T-helper 1 cell treated with Interleukin-12 subunit alpha and Interleukin-12 subunit beta and Interleukin-4 antibody, amounts not matched to agents 30 ng/mL and 1 ng/mL, for 36 hours (primary cell): ENCODE results near the gene BLOC1S2. TPM values are rescaled to one million over a fixed set of nuclear protein-coding genes. Genes with fewer than 3 reads are reported as not detected.
"Not testable (repeated sequence)": the region's sequence is repeated elsewhere in the genome, so short reads cannot be mapped to it uniquely, and the experiment has no call there.

Source experiments
- intact Hi-C: fragments of 100-400 bp; cut with micrococcal nuclease; formaldehyde crosslinking; loops from one replicate; pipeline ENCODE4 v1.15.1; 2024
- total RNA-seq: library from RNA; stranded (reverse); gene quantifications from 2 replicates; pipeline ENCODE4 v1.2.3, GENCODE V29; 2022

The BLOC1S2 gene
- total RNA-seq, result 56.3 and 63.2 TPM in 2 replicates

- intact Hi-C loops, result loop anchor here (1.0 to 5.0 kb wide), 11 partner anchors 19 to 626 kb away; partner anchors contain the start of genes CHUK, CWF19L1, ERLIN1 and HIF1AN
Measured at GRCh38 chr10:100286051-100287033, at the start of gene BLOC1S2. TSS of gene BLOC1S2 (minus strand) at chr10:100286680. CDS start at chr10:100286659, 21 bp downstream.

GRCh38 chr10:100334762-100335161 lies 48.3 kb upstream of the BLOC1S2 start:
- intact Hi-C loops, result loop anchor here (5.0 kb wide), 2 partner anchors 38 to 487 kb away; no protein-coding TSS in a partner anchor

GRCh38 chr10:100333661-100334440 lies 47.4 kb upstream of the BLOC1S2 start:
- intact Hi-C loops, result no loop called here

- intact Hi-C loops, result no loop called here
Measured at GRCh38 chr10:100333106-100333505, 46.6 kb upstream of the BLOC1S2 start.

- intact Hi-C loops, result no loop called here
Measured at GRCh38 chr10:100330079-100330478, 43.6 kb upstream of the BLOC1S2 start, which contains the start of gene PKD2L1. TSS of gene PKD2L1 (minus strand) at chr10:100330228. CDS start at chr10:100330103, 125 bp downstream.

- intact Hi-C loops, result no loop called here
Measured at GRCh38 chr10:100328198-100328597, 41.7 kb upstream of the BLOC1S2 start.

- intact Hi-C loops, result loop anchor here (1.0 to 2.0 kb wide), 3 partner anchors 20 to 41 kb away; partner anchors contain the start of genes BLOC1S2 and SCD
Measured at GRCh38 chr10:100327718-100328009, 41.2 kb upstream of the BLOC1S2 start.

- intact Hi-C loops, result loop anchor here (1.0 to 2.0 kb wide), 3 partner anchors 20 to 40 kb away; partner anchors contain the start of genes BLOC1S2 and SCD
Measured at GRCh38 chr10:100327007-100327717, 40.7 kb upstream of the BLOC1S2 start.

- intact Hi-C loops, result no loop called here
Measured at GRCh38 chr10:100325158-100325557, 38.7 kb upstream of the BLOC1S2 start.

GRCh38 chr10:100319707-100320402 lies 33.4 kb upstream of the BLOC1S2 start:
- intact Hi-C loops, result no loop called here

GRCh38 chr10:100318207-100318606 lies 31.7 kb upstream of the BLOC1S2 start:
- intact Hi-C loops, result no loop called here

GRCh38 chr10:100315615-100316014 lies 29.1 kb upstream of the BLOC1S2 start:
- intact Hi-C loops, result no loop called here

GRCh38 chr10:100311298-100311697 lies 24.8 kb upstream of the BLOC1S2 start:
- intact Hi-C loops, result no loop called here

- intact Hi-C loops, result no loop called here
Measured at GRCh38 chr10:100307684-100308083, 21.2 kb upstream of the BLOC1S2 start.

- intact Hi-C loops, result no loop called here
Measured at GRCh38 chr10:100306861-100307260, 20.4 kb upstream of the BLOC1S2 start.

- intact Hi-C loops, result no loop called here
Measured at GRCh38 chr10:100304414-100304813, 17.9 kb upstream of the BLOC1S2 start.

- intact Hi-C loops, result loop anchor here (1.0 kb wide), 3 partner anchors 23 to 129 kb away; no protein-coding TSS in a partner anchor
Measured at GRCh38 chr10:100303724-100304319, 17.3 kb upstream of the BLOC1S2 start.

GRCh38 chr10:100301123-100301522 lies 14.6 kb upstream of the BLOC1S2 start:
- intact Hi-C loops, result not testable (repeated sequence)

- intact Hi-C loops, result no loop called here
Measured at GRCh38 chr10:100297242-100297641, 10.8 kb upstream of the BLOC1S2 start.

GRCh38 chr10:100293066-100293465 lies 6.6 kb upstream of the BLOC1S2 start:
- intact Hi-C loops, result no loop called here
